ENCODE measurements around the gene FIBCD1.

The FIBCD1 gene

DNA sequence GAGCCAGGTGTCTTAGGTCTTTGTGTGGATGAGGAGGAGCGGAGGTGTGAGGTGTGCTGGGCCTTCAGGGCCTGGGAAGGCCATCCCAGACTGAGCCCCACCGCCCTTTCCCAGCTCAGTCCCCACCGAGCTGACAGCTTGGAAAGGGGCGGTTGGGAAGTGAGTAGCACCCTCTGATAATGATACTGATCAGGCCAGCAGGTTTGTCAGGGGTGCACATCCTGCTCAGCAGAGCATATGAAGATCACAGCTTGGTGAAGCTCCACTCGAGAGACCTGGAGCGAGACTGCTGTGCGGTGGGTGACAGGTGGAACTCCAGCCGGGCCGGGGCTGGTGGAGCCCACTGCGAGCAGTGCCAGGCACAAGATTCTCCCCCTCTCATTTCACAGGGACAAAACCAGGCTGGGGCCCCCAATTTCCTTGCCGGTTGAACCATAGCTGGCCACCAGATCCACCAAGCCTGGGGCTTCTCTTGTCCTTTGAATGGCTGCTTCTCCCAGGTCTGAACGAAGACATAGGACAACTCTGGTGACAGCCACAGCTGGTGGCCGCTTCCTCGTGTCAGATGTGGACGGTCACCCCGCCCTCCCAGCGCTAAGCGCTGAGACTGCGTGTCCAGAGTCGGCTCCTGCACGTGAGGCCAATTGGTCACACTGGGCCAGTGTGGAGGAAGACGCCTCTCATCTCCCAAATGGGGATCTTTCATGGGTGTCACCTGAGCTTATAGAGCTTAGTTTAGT is 50.7 kb downstream of the FIBCD1 start:
- Histone ChIP-seq H3K9me3 (ENCODE audit: control insufficient read depth, insufficient read depth, low read depth, low read length) (no peaks in the 10 kb centered on the region), H3K4me3 (ENCODE audit: low read depth, low read length) (no peak overlapping the region), H3K9ac (ENCODE audit: low read length) (no peak overlapping the region), H3K27ac (ENCODE audit: low read depth, low read length) (no peak overlapping the region), H3K27me3 (ENCODE audit: control insufficient read depth, insufficient read depth, low read length) (no peaks in the 10 kb centered on the region), H3K36me3 (ENCODE audit: control insufficient read depth, insufficient read depth, low read length) (peaks cover 84% of the 10 kb centered on the region), H3K4me1 (ENCODE audit: control insufficient read depth, insufficient read depth, low read length) (no peaks in the 10 kb centered on the region)

- no peaks in the 10 kb centered on the region for H3K4me1 ChIP-seq (ENCODE audit: control insufficient read depth, insufficient read depth, low read length)
- no peaks in the 10 kb centered on the region for H3K27me3 ChIP-seq (ENCODE audit: control insufficient read depth, insufficient read depth, low read length)
- H3K9me3 ChIP-seq (ENCODE audit: control insufficient read depth, insufficient read depth, low read depth, low read length) = no peaks in the 10 kb centered on the region
- H3K4me3 ChIP-seq (ENCODE audit: low read depth, low read length) = no peak overlapping the region
- no peak overlapping the region for H3K9ac ChIP-seq (ENCODE audit: low read length)
- peaks cover 82% of the 10 kb centered on the region for H3K36me3 ChIP-seq (ENCODE audit: control insufficient read depth, insufficient read depth, low read length)
- no peak overlapping the region for H3K27ac ChIP-seq (ENCODE audit: low read depth, low read length)
Measured at GRCh38 chr9:130887494-130888144, 51.4 kb downstream of the FIBCD1 start.

GRCh38 chr9:130886981-130887380 is 52.1 kb downstream of the FIBCD1 start:
- Histone ChIP-seq H3K9ac (ENCODE audit: low read length) (no peak overlapping the region), H3K9me3 (ENCODE audit: control insufficient read depth, insufficient read depth, low read depth, low read length) (no peaks in the 10 kb centered on the region), H3K4me3 (ENCODE audit: low read depth, low read length) (no peak overlapping the region), H3K4me1 (ENCODE audit: control insufficient read depth, insufficient read depth, low read length) (no peaks in the 10 kb centered on the region), H3K36me3 (ENCODE audit: control insufficient read depth, insufficient read depth, low read length) (peaks cover 81% of the 10 kb centered on the region), H3K27me3 (ENCODE audit: control insufficient read depth, insufficient read depth, low read length) (no peaks in the 10 kb centered on the region), H3K27ac (ENCODE audit: low read depth, low read length) (0 out of 2 replicates have a peak overlapping the region, but pooled peaks have one; percentile 60)

- peaks cover 87% of the 10 kb centered on the region for H3K36me3 ChIP-seq (ENCODE audit: control insufficient read depth, insufficient read depth, low read length)
Measured at GRCh38 chr9:130885484-130886375, 53.3 kb downstream of the FIBCD1 start.

GRCh38 chr9:130884542-130885483 is 54.2 kb downstream of the FIBCD1 start:
- Histone ChIP-seq H3K36me3 (ENCODE audit: control insufficient read depth, insufficient read depth, low read length) (peaks cover 90% of the 10 kb centered on the region), H3K4me1 (ENCODE audit: control insufficient read depth, insufficient read depth, low read length) (no peaks in the 10 kb centered on the region), H3K9me3 (ENCODE audit: control insufficient read depth, insufficient read depth, low read depth, low read length) (no peaks in the 10 kb centered on the region), H3K27ac (ENCODE audit: low read depth, low read length) (peak overlapping the region; percentile 77; the same call in 1 of the 2 replicates), H3K9ac (ENCODE audit: low read length) (no peak overlapping the region), H3K4me3 (ENCODE audit: low read depth, low read length) (no peak overlapping the region), H3K27me3 (ENCODE audit: control insufficient read depth, insufficient read depth, low read length) (no peaks in the 10 kb centered on the region)

More at GRCh38 chr9:130885484-130886375, 53.3 kb downstream of the FIBCD1 start:
- H3K4me1 ChIP-seq (ENCODE audit: control insufficient read depth, insufficient read depth, low read length) = no peaks in the 10 kb centered on the region
- no peak overlapping the region for H3K9ac ChIP-seq (ENCODE audit: low read length)
- H3K27me3 ChIP-seq (ENCODE audit: control insufficient read depth, insufficient read depth, low read length) = no peaks in the 10 kb centered on the region
- H3K4me3 ChIP-seq (ENCODE audit: low read depth, low read length) = no peak overlapping the region
- no peaks in the 10 kb centered on the region for H3K9me3 ChIP-seq (ENCODE audit: control insufficient read depth, insufficient read depth, low read depth, low read length)
- peak overlapping the region; percentile 77 for H3K27ac ChIP-seq (ENCODE audit: low read depth, low read length)

GRCh38 chr9:130884111-130884531 is 54.9 kb downstream of the FIBCD1 start:
- H3K9ac ChIP-seq (ENCODE audit: low read length) = no peak overlapping the region
- H3K36me3 ChIP-seq (ENCODE audit: control insufficient read depth, insufficient read depth, low read length) = peaks cover 96% of the 10 kb centered on the region

DNA sequence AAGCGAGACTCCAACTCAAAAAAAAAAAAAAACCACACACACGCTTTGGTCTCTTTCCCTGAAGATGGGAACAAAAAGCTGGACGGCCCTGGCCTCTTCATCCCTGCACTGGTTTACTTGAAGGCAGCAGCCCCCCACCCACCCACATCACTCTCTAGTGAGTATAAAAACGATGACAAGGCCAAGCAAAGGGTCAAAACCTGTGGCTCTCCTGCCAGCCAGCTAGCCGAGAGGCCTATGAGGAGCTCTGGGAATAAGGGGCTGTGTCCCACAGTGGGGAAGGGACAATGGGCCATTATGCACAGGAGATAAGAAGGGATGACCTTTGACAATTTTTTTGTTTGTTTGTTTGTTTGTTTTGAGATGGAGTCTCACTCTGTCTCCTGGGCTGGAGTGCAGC is 55.6 kb downstream of the FIBCD1 start:
- Histone ChIP-seq H3K4me1 (ENCODE audit: control insufficient read depth, insufficient read depth, low read length) (no peaks in the 10 kb centered on the region), H3K9ac (ENCODE audit: low read length) (no peak overlapping the region), H3K36me3 (ENCODE audit: control insufficient read depth, insufficient read depth, low read length) (peaks cover 95% of the 10 kb centered on the region), H3K27me3 (ENCODE audit: control insufficient read depth, insufficient read depth, low read length) (no peaks in the 10 kb centered on the region), H3K4me3 (ENCODE audit: low read depth, low read length) (no peak overlapping the region), H3K9me3 (ENCODE audit: control insufficient read depth, insufficient read depth, low read depth, low read length) (no peaks in the 10 kb centered on the region), H3K27ac (ENCODE audit: low read depth, low read length) (no peak overlapping the region)

More at GRCh38 chr9:130884111-130884531, 54.9 kb downstream of the FIBCD1 start:
- no peaks in the 10 kb centered on the region for H3K27me3 ChIP-seq (ENCODE audit: control insufficient read depth, insufficient read depth, low read length)
- H3K9me3 ChIP-seq (ENCODE audit: control insufficient read depth, insufficient read depth, low read depth, low read length) = no peaks in the 10 kb centered on the region
- H3K27ac ChIP-seq (ENCODE audit: low read depth, low read length) = no peak overlapping the region
- no peak overlapping the region for H3K4me3 ChIP-seq (ENCODE audit: low read depth, low read length)
- no peaks in the 10 kb centered on the region for H3K4me1 ChIP-seq (ENCODE audit: control insufficient read depth, insufficient read depth, low read length)

DNA sequence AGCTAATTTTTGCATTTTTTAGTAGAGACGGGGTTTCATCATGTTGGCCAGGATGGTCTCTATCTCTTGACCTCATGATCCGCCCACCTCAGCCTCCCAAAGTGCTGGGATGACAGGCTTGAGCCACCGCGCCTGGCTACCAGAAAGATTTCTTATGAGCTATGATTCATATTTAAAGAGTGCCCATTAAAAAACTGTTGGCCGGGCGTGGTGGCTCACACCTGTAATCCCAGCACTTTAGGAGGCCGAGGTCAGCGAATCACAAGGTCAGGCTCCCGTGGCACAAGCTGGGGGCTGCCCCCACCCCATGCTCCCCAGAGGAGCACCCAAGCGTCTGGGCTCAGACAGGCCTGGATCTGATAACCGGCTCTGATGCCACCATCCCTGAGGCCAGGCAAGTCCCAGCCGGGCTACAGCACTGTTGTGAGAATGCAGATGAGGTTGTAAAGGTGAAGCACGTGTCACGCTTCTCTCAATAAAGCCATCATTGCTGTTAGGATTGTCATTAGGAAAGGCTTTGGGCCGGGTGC is 56.3 kb downstream of the FIBCD1 start:
- H3K27me3 ChIP-seq (ENCODE audit: control insufficient read depth, insufficient read depth, low read length) = no peaks in the 10 kb centered on the region
- no peak overlapping the region for H3K4me3 ChIP-seq (ENCODE audit: low read depth, low read length)
- H3K9ac ChIP-seq (ENCODE audit: low read length) = no peak overlapping the region
- no peaks in the 10 kb centered on the region for H3K4me1 ChIP-seq (ENCODE audit: control insufficient read depth, insufficient read depth, low read length)
- peaks cover 93% of the 10 kb centered on the region for H3K36me3 ChIP-seq (ENCODE audit: control insufficient read depth, insufficient read depth, low read length)
- no peaks in the 10 kb centered on the region for H3K9me3 ChIP-seq (ENCODE audit: control insufficient read depth, insufficient read depth, low read depth, low read length)
- no peak overlapping the region for H3K27ac ChIP-seq (ENCODE audit: low read depth, low read length)

DNA sequence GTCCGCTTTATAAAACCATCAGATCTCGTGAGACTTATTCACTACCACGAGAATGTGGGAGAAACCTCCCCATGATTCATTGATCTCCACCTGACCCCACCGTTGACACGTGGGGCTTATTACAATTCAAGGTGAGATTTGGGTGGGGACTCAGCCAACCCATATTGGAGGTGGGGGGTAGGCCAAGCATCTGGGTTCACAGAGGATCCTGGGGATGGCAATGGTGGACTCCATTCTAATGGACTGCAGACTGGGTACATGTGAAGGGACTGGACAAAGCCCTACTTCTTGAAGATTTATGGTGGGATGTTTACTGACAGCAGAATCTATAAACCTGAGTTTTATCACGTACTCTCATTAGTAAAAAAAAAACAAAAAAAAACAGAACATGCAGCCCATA is 57.5 kb downstream of the FIBCD1 start:
- Histone ChIP-seq H3K9me3 (ENCODE audit: control insufficient read depth, insufficient read depth, low read depth, low read length) (no peaks in the 10 kb centered on the region), H3K27me3 (ENCODE audit: control insufficient read depth, insufficient read depth, low read length) (no peaks in the 10 kb centered on the region), H3K9ac (ENCODE audit: low read length) (no peak overlapping the region), H3K4me1 (ENCODE audit: control insufficient read depth, insufficient read depth, low read length) (no peaks in the 10 kb centered on the region), H3K36me3 (ENCODE audit: control insufficient read depth, insufficient read depth, low read length) (peaks cover 88% of the 10 kb centered on the region), H3K27ac (ENCODE audit: low read depth, low read length) (no peak overlapping the region), H3K4me3 (ENCODE audit: low read depth, low read length) (no peak overlapping the region)

Measured in HUES6 (cell line).